GM23338 (cell line): Measurements from ENCODE around the gene PPHLN1.

Experiments used
- CREB1 ChIP-seq: fragments of 250-450 bp; sonication (Bioruptor Pico); IDR thresholded peaks from 2 replicates; pipeline ENCODE4 v1.5.0; 2020; ENCODE audit warnings: low read depth, mild to moderate bottlenecking, moderate library complexity
- CTCF ChIP-seq, 2 experiments: fragments of 200-600 bp in 1 of 2; sonication (generic) in 1 of 2; conservative IDR thresholded peaks; 2 replicates each; pipeline versions ENCODE4 v1.5.1 to v1.6.1; 2016 to 2017; ENCODE audit warnings: antibody characterized with exemption in 2 of 2, low read depth in 2 of 2, mild to moderate bottlenecking in 2 of 2, moderate library complexity in 1 of 2
- EZH2 ChIP-seq: fragments of 200-600 bp; sonication (generic); IDR thresholded peaks from one replicate; pipeline ENCODE4 v1.8.0; 2017; ENCODE audit warnings: antibody characterized with exemption, mild to moderate bottlenecking, low read depth; ENCODE audit not compliant: unreplicated experiment
- JUNB ChIP-seq: IDR thresholded peaks from one replicate; pipeline ENCODE4 v1.6.1; 2016; ENCODE audit warnings: antibody characterized with exemption; ENCODE audit not compliant: unreplicated experiment
- POLR2AphosphoS5 ChIP-seq: IDR thresholded peaks from 2 replicates; pipeline ENCODE4 v1.6.1; 2016; ENCODE audit warnings: antibody characterized with exemption, low read depth
- REST ChIP-seq: IDR thresholded peaks from one replicate; pipeline ENCODE4 v1.6.1; 2018; ENCODE audit warnings: antibody characterized with exemption; ENCODE audit not compliant: unreplicated experiment
- STAT1 ChIP-seq: IDR thresholded peaks from one replicate; pipeline ENCODE4 v1.6.1; 2016; ENCODE audit warnings: antibody characterized with exemption; ENCODE audit not compliant: unreplicated experiment

- TF ChIP-seq JUNB (no peak), CTCF (conservative IDR thresholded peaks at IDR 0.05; ENCODE audit: low read depth in 2 of 2) (no peak), REST (no peak), POLR2AphosphoS5 (no peak), EZH2 (no peak), STAT1 (no peak), CREB1 (CRISPR knock-in tag) (no peak)
Observed at GRCh38 chr12:42282294-42282693, 43.7 kb upstream of the PPHLN1 start.
